PC-3 (cell line): ENCODE measurements around the gene LAD1.

Experiments used
- EZH2 ChIP-seq: fragments of 300-600 bp; sonication (generic); IDR thresholded peaks from one replicate; pipeline ENCODE4 v1.6.1; 2017; ENCODE audit warnings: antibody characterized with exemption, mild to moderate bottlenecking, low read length; ENCODE audit not compliant: unreplicated experiment
- TF ChIP-seq, protein P1 (sequence below): fragments of 300-600 bp; sonication (generic); conservative IDR thresholded peaks from 2 replicates; pipeline ENCODE4 v1.5.1; 2017; ENCODE audit warnings: antibody characterized with exemption, low read depth, mild to moderate bottlenecking, low read length

DNA sequence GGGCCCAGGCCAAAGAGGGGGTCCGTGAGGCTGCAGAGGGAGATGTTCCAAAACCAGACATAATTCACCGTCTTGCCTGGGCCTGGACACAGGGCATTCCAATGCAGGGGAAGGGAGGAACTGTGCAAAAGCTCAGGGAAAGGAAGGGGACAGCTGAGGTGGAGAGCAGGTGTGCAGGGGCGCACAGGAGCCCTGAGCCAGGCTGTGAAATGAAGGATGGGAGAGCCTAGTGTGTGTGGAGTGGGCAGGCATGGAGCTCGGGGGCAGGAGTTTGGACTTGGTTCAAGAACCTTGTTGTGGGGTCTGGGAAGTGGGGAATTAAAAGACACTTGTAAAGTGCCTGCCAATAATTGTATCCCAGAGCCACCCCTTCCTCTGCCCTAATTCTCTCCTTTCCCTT, 20.1 kb upstream of the LAD1 start:
- TF ChIP-seq, protein P1, sequence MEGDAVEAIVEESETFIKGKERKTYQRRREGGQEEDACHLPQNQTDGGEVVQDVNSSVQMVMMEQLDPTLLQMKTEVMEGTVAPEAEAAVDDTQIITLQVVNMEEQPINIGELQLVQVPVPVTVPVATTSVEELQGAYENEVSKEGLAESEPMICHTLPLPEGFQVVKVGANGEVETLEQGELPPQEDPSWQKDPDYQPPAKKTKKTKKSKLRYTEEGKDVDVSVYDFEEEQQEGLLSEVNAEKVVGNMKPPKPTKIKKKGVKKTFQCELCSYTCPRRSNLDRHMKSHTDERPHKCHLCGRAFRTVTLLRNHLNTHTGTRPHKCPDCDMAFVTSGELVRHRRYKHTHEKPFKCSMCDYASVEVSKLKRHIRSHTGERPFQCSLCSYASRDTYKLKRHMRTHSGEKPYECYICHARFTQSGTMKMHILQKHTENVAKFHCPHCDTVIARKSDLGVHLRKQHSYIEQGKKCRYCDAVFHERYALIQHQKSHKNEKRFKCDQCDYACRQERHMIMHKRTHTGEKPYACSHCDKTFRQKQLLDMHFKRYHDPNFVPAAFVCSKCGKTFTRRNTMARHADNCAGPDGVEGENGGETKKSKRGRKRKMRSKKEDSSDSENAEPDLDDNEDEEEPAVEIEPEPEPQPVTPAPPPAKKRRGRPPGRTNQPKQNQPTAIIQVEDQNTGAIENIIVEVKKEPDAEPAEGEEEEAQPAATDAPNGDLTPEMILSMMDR: no peak
- TF ChIP-seq EZH2: no peak
